IPS-NIHi7 (cell line): Measurements from ENCODE around the gene MAN1A1.

Experiments
- DNase-seq: peaks from one replicate; pipeline ENCODE4 v3.0.0; 2012; ENCODE audit warnings: mixed read lengths; ENCODE audit errors: extremely low spot score

MAN1A1 gene

GRCh38 chr6:119326291-119327005 is 23.1 kb downstream of the MAN1A1 start:
- no peak for DNase-seq

GRCh38 chr6:119325559-119326265 is 23.8 kb downstream of the MAN1A1 start:
- DNase-seq, result no peak

- no peak for DNase-seq
Observed at GRCh38 chr6:119324718-119325117, 24.8 kb downstream of the MAN1A1 start.

- DNase-seq, result no peak
Observed at GRCh38 chr6:119323931-119324330, 25.6 kb downstream of the MAN1A1 start.

GRCh38 chr6:119323478-119323877 is 26.1 kb downstream of the MAN1A1 start:
- no peak for DNase-seq

GRCh38 chr6:119322715-119323350 is 26.7 kb downstream of the MAN1A1 start:
- DNase-seq, result no peak

GRCh38 chr6:119322034-119322433 is 27.5 kb downstream of the MAN1A1 start:
- no peak for DNase-seq

- DNase-seq, result no peak
Observed at GRCh38 chr6:119319694-119320093, 29.9 kb downstream of the MAN1A1 start.

- no peak for DNase-seq
Observed at GRCh38 chr6:119318730-119319129, 30.8 kb downstream of the MAN1A1 start.

GRCh38 chr6:119318176-119318575 is 31.4 kb downstream of the MAN1A1 start:
- no peak for DNase-seq

- no peak for DNase-seq
Observed at GRCh38 chr6:119317007-119317406, 32.6 kb downstream of the MAN1A1 start.

- no peak for DNase-seq
Observed at GRCh38 chr6:119314885-119315272, 34.7 kb downstream of the MAN1A1 start.

- DNase-seq, result no peak
Observed at GRCh38 chr6:119313937-119314884, 35.4 kb downstream of the MAN1A1 start.

GRCh38 chr6:119312875-119313338 is 36.7 kb downstream of the MAN1A1 start:
- DNase-seq, result no peak

GRCh38 chr6:119312441-119312840 is 37.1 kb downstream of the MAN1A1 start:
- no peak for DNase-seq

GRCh38 chr6:119311514-119312142 is 37.9 kb downstream of the MAN1A1 start:
- DNase-seq, result no peak

GRCh38 chr6:119310486-119311036 is 39.0 kb downstream of the MAN1A1 start:
- DNase-seq, result no peak

GRCh38 chr6:119308991-119309657 is 40.4 kb downstream of the MAN1A1 start:
- DNase-seq, result no peak

GRCh38 chr6:119308048-119308570 is 41.5 kb downstream of the MAN1A1 start:
- no peak for DNase-seq

GRCh38 chr6:119307056-119307455 is 42.5 kb downstream of the MAN1A1 start:
- no peak for DNase-seq
